Right kidney (tissue), 1 donor: ENCODE data around the gene ANKRD42.
"Not testable (repeated sequence)": the region's sequence is repeated elsewhere in the genome, so short reads cannot be mapped to it uniquely, and the experiment has no call there.

Source experiments
- DNase-seq: peaks from one replicate; pipeline ENCODE4 v3.0.0-alpha.2; 2016

ANKRD42 gene

GRCh38 chr11:83170865-83171264 is 22.6 kb upstream of the ANKRD42 start:
- DNase-seq = no peak

- DNase-seq = no peak
Observed at GRCh38 chr11:83172551-83172950, 21.0 kb upstream of the ANKRD42 start.

GRCh38 chr11:83174008-83174407 is 19.5 kb upstream of the ANKRD42 start:
- no peak for DNase-seq

GRCh38 chr11:83175815-83176214 is 17.7 kb upstream of the ANKRD42 start:
- no peak for DNase-seq

- no peak for DNase-seq
Observed at GRCh38 chr11:83181815-83182214, 11.7 kb upstream of the ANKRD42 start.

GRCh38 chr11:83185767-83186166 is 7.7 kb upstream of the ANKRD42 start:
- no peak for DNase-seq

- DNase-seq = no peak
Observed at GRCh38 chr11:83187465-83187864, 6.0 kb upstream of the ANKRD42 start.

GRCh38 chr11:83191491-83191890 is 2.0 kb upstream of the ANKRD42 start:
- no peak for DNase-seq

GRCh38 chr11:83191986-83192385 is 1.5 kb upstream of the ANKRD42 start:
- no peak for DNase-seq

- peak; percentile 4 for DNase-seq
Observed at GRCh38 chr11:83192606-83193245, 786 bp upstream of the ANKRD42 start.

GRCh38 chr11:83194281-83195142 is 1.0 kb downstream of the ANKRD42 start:
- DNase-seq = peak; percentile 77

- DNase-seq = no peak
Observed at GRCh38 chr11:83195143-83195466, 1.6 kb downstream of the ANKRD42 start.

- DNase-seq = no peak
Observed at GRCh38 chr11:83195649-83196048, 2.1 kb downstream of the ANKRD42 start.

- DNase-seq = no peak
Observed at GRCh38 chr11:83200035-83200434, 6.5 kb downstream of the ANKRD42 start.

- DNase-seq = no peak
Observed at GRCh38 chr11:83205608-83206185, 12.2 kb downstream of the ANKRD42 start.

- no peak for DNase-seq
Observed at GRCh38 chr11:83206221-83206620, 12.7 kb downstream of the ANKRD42 start.

- not testable (repeated sequence) for DNase-seq
Observed at GRCh38 chr11:83206771-83207382, 13.4 kb downstream of the ANKRD42 start.

- no peak for DNase-seq
Observed at GRCh38 chr11:83219095-83219494, 25.6 kb downstream of the ANKRD42 start.

- no peak for DNase-seq
Observed at GRCh38 chr11:83220260-83220659, 26.7 kb downstream of the ANKRD42 start.

GRCh38 chr11:83221694-83222093 is 28.2 kb downstream of the ANKRD42 start:
- no peak for DNase-seq

- no peak for DNase-seq
Observed at GRCh38 chr11:83222499-83222898, 29.0 kb downstream of the ANKRD42 start.

- DNase-seq = no peak
Observed at GRCh38 chr11:83223457-83223856, 29.9 kb downstream of the ANKRD42 start.

- no peak for DNase-seq
Observed at GRCh38 chr11:83235825-83236224, 42.3 kb downstream of the ANKRD42 start.
